Activated B cell treated with CpG ODN at 0.5 μM for 24 hours (primary cell): Measurements from ENCODE around the gene SKA1. TPM values are rescaled to one million over a fixed set of nuclear protein-coding genes. Genes with fewer than 3 reads are reported as not detected.

Source experiments
- ATAC-seq: fragments of 200-7000 bp; cut with Tn5 transposase; one replicate; pipeline ENCODE4 v1.10.0; 2021; ENCODE audit warnings: low read depth, mild to moderate bottlenecking, moderate library complexity
- CTCF ChIA-PET: fragments of 350-600 bp; sonication (Branson Sonifier 250); formaldehyde crosslinking; loops from one replicate; lab custom pipeline; 2021; ENCODE audit warnings: antibody characterized with exemption; lab: Charles Lee
- POLR2A ChIA-PET: fragments of 350-600 bp; sonication (Branson Sonifier 250); formaldehyde crosslinking; loops from one replicate; lab custom pipeline; 2021; ENCODE audit warnings: antibody characterized with exemption; lab: Charles Lee
- DNase-seq: peaks from one replicate; pipeline ENCODE4 v3.0.0; 2022
- H3K27ac Mint-ChIP-seq: one replicate; pipeline ENCODE4 v1.8.0; 2020; ENCODE audit warnings: mixed read lengths
- H3K27me3 Mint-ChIP-seq: one replicate; pipeline ENCODE4 v1.8.0; 2021; ENCODE audit warnings: mixed read lengths
- H3K36me3 Mint-ChIP-seq: one replicate; pipeline ENCODE4 v1.8.0; 2021; ENCODE audit warnings: low read depth, mixed read lengths
- H3K4me1 Mint-ChIP-seq: one replicate; pipeline ENCODE4 v1.8.0; 2021; ENCODE audit warnings: mixed read lengths
- H3K4me3 Mint-ChIP-seq: one replicate; pipeline ENCODE4 v1.8.0; 2020; ENCODE audit warnings: mild to moderate bottlenecking, mixed read lengths
- H3K9me3 Mint-ChIP-seq: one replicate; pipeline ENCODE4 v1.8.0; 2020; ENCODE audit warnings: mixed read lengths
- CTCF ChIP-seq: fragments of 200-600 bp; IDR thresholded peaks from one replicate; pipeline ENCODE4 v1.8.0; 2022; ENCODE audit warnings: antibody characterized with exemption, mild to moderate bottlenecking
- intact Hi-C: fragments of 100-400 bp; cut with micrococcal nuclease; formaldehyde crosslinking; loops from one replicate; pipeline ENCODE4 v1.15.1; 2024
- total RNA-seq: library from RNA; stranded (reverse); gene quantifications from 2 replicates; pipeline ENCODE4 v1.2.3, GENCODE V29; 2022

The SKA1 gene
- 0.71 and 1.0 TPM in 2 replicates for total RNA-seq

DNA sequence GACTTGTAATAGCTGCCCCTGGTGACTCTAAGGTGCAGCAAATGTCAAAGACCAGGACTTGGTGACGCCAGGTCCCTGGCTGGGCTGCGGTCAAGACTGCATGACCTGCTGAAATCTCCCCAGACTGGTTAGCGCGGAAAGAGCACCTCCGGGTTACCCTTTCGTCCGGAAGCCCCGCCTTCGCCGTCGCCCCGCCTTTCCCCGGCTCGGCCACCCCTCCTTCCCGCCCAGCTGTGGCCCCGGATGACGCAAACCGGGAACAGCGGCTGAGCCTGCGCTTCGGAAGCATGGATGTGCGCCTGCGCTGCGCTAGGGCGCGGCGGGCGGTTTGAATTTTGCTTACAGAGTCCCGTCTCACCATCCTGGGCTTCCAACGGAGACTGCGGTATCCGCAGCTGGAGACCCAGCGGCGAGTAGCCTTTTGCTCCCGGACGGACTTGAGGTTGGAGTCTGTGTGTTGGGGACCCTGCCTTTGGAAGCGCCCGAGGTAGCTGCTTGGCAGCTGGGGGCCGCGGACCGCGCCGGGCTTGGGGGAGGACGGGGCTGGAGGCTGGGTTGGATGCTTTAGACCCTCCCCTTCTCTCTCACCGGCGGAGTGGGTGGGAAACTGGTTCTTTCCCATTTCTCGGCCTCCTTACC lies at the start of gene SKA1:
SKA1 (plus strand) TSS at position 294 of the 639 bp plus-strand sequence. CDS start 785 bp downstream, outside the sequence.
- ChIA-PET CTCF (interaction anchor here (0.9 to 1.4 kb wide), 3 partner anchors 15 to 108 kb away, joined by 3 to 6 read pairs (median 4); partner anchors contain the start of gene CFAP53), POLR2A (interaction anchor here (0.6 to 1.8 kb wide), 8 partner anchors 14 to 504 kb away, joined by 3 to 13 read pairs (median 4); partner anchors contain the start of genes CFAP53, MBD1 and ME2)
- TF ChIP-seq CTCF: no peak
- Mint-ChIP-seq H3K36me3 (peaks cover 3% of the 10 kb centered on the region), H3K27ac (peak within 1 kb of the TSS; percentile 84), H3K4me1 (peaks cover 14% of the 10 kb centered on the region), H3K27me3 (peaks cover 6% of the 10 kb centered on the region), H3K9me3 (peaks cover 7% of the 10 kb centered on the region), H3K4me3 (peak within 1 kb of the TSS; percentile 83)
- intact Hi-C loops: loop anchor here (1.0 to 2.0 kb wide), 10 partner anchors 18 to 1836 kb away; partner anchors contain the start of genes C18orf32, CFAP53, CTIF and CXXC1
- peak; percentile 100 for ATAC-seq
- peak; percentile 85 for DNase-seq

- peaks cover 19% of the 10 kb centered on the region for H3K4me1 Mint-ChIP-seq
- CTCF ChIA-PET: no interaction called here
- peaks cover 3% of the 10 kb centered on the region for H3K27me3 Mint-ChIP-seq
- no peak overlapping the region for H3K27ac Mint-ChIP-seq
- no peak for TF ChIP-seq CTCF
- ATAC-seq (no peak), DNase-seq (no peak)
- no peaks in the 10 kb centered on the region for H3K36me3 Mint-ChIP-seq
- H3K9me3 Mint-ChIP-seq: no peaks in the 10 kb centered on the region
- POLR2A ChIA-PET: no interaction called here
- no peak overlapping the region for H3K4me3 Mint-ChIP-seq
- intact Hi-C loops: no loop called here
Measured at GRCh38 chr18:50327983-50328382, 46.9 kb upstream of the SKA1 start.

DNA sequence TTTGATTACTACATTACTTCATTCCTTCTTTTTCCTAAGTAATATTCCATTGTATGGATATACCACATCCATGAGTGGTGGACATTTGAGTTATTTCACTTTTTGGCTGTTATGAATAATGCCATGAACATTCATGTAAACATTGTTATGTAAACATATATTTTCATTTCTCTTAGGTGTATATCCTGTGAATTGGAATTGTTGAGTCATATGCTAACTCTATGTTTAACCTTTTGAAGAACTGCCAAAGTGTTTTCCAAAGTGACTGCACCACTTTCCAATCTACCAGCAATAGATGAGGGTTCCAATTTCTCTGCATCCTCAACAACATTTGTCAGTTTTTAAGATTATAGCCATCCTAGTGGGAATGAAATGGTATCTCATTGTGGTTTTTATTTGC lies 44.7 kb upstream of the SKA1 start:
- H3K4me1 Mint-ChIP-seq: peaks cover 41% of the 10 kb centered on the region
- no peaks in the 10 kb centered on the region for H3K9me3 Mint-ChIP-seq
- POLR2A ChIA-PET: no interaction called here
- no peak for TF ChIP-seq CTCF
- intact Hi-C loops: no loop called here
- CTCF ChIA-PET: no interaction called here
- no peaks in the 10 kb centered on the region for H3K36me3 Mint-ChIP-seq
- no peak overlapping the region for H3K4me3 Mint-ChIP-seq
- H3K27ac Mint-ChIP-seq: no peak overlapping the region
- DNase-seq (no peak), ATAC-seq (no peak)
- peaks cover 3% of the 10 kb centered on the region for H3K27me3 Mint-ChIP-seq

GRCh38 chr18:50331691-50332090 lies 43.2 kb upstream of the SKA1 start:
- ChIA-PET CTCF (no interaction called here), POLR2A (no interaction called here)
- no peaks in the 10 kb centered on the region for H3K36me3 Mint-ChIP-seq
- H3K27ac Mint-ChIP-seq: no peak overlapping the region
- DNase-seq (no peak), ATAC-seq (no peak)
- H3K4me1 Mint-ChIP-seq: peaks cover 54% of the 10 kb centered on the region
- intact Hi-C loops: no loop called here
- no peaks in the 10 kb centered on the region for H3K9me3 Mint-ChIP-seq
- no peak for TF ChIP-seq CTCF
- H3K27me3 Mint-ChIP-seq: peaks cover 3% of the 10 kb centered on the region
- H3K4me3 Mint-ChIP-seq: no peak overlapping the region

GRCh38 chr18:50334546-50335152 lies 40.2 kb upstream of the SKA1 start:
- ChIA-PET CTCF (interaction anchor here (2.2 kb wide), 1 partner anchor 22 kb away, joined by 8 read pairs; no protein-coding TSS in a partner anchor), POLR2A (no interaction called here)
- Mint-ChIP-seq H3K4me3 (peak overlapping the region; percentile 64), H3K4me1 (peaks cover 77% of the 10 kb centered on the region), H3K9me3 (no peaks in the 10 kb centered on the region), H3K36me3 (no peaks in the 10 kb centered on the region), H3K27ac (peak overlapping the region; percentile 48), H3K27me3 (peaks cover 3% of the 10 kb centered on the region)
- DNase-seq (no peak), ATAC-seq (peak; percentile 91)
- intact Hi-C loops: loop anchor here (1.0 to 2.0 kb wide), 6 partner anchors 19 to 874 kb away; partner anchors contain the start of genes CFAP53, CXXC1 and DYM
- no peak for TF ChIP-seq CTCF
